ENCODE measurements around the gene C12orf75.
A peak's percentile ranks its signal among the peaks of the same experiment; 100 is the strongest.
"Not testable (repeated sequence)": the region's sequence is repeated elsewhere in the genome, so short reads cannot be mapped to it uniquely, and the experiment has no call there.

Gene C12orf75

DNA sequence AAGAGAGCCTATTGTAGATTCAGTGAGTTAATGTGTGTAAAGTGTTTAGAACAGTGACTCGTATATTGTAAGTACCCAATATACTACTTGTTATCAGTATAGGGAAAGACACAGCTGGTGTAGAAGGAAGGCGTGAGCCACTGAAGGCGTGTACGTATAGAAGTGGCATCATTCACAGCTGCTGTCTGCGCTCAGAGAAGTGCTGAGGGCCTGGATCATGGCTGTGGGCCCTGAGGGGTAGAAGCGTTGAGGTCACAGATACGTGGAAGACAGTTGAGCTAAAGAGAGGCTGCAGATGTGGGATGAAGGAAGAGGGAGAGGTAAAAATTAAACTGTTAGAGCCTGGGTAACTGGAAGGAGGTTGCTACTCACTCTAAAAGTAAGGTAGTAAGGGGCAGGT lies 5.9 kb downstream of the C12orf75 start:
- no peak for DNase-seq (ENCODE audit: low spot score)

DNA sequence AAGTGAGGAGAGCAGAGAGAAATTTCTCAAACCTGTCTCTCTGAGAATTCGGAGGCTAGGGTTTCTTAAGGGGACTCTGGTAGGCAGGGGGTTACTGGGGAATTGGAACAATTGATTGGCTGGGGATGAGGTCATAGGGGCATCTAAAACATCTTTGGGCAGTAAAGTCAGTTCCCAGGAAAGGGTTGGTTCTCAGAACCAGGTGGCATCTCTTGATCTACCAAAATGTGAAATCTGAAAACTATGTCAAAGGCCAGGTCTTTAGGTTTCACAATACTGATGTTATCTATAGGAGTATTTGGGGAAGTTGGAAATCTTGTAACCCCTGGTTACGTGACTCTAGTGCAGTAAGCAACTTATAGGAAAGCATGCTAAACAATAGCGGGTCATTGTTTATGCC lies 6.9 kb downstream of the C12orf75 start:
- no peak for DNase-seq (ENCODE audit: low spot score)

DNA sequence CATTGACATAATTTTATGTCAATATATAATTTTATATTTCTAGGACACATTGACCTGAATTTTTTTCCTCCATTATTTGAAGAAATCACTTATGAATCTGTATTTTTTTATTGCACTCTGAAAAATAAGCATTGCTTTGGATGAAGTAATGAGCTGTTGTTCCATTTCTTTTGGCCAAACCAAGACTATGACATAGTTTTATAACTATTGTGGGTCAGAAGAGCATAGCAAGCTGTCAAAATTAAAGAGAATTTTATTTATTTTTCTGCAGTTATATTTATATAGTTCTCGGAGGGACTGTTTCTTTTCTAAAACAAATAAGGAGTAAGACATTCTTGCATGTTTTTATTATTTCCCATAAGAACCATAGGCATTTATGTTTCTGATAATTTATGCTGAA lies 8.5 kb downstream of the C12orf75 start:
- DNase-seq (ENCODE audit: low spot score), result no peak

DNA sequence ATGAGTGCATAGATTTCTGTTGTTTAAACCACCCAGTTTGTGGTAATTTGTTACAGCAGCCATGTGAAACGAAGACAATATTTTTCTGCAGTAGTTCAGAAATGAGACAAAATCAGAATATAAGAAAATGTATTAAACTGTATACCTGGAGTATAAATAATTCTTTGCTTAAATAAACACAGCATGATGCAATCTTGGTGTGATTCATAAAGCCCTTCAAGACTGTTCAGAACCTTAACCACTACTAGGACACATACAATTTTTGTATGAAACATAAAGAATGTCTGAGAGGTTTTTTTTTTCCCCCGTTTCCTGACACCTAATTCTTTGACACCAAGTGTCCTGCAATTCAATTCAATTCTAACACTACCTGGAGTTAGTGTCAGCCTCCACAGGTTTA lies 10.5 kb downstream of the C12orf75 start:
- DNase-seq (ENCODE audit: low spot score), result no peak

DNA sequence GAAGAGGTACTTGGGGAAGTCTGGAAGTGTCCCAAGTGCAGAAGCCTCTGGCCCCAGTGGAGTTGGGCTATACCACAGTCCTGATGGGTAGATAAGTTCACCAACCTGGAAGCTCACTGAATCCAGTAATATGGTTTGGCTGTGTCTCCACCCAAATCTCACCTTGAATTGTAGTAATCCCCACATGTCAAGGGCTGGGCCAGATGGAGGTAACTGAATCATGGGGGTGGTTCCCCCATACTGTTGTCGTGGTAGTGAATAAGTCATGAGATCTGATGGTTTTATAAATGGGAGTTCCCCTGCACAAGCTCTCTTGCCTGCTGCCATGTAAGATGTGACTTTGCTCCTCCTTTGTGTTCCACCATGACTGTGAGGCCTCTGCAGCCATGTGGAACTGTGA lies 11.1 kb downstream of the C12orf75 start:
- DNase-seq (ENCODE audit: low spot score), result not testable (repeated sequence)

DNA sequence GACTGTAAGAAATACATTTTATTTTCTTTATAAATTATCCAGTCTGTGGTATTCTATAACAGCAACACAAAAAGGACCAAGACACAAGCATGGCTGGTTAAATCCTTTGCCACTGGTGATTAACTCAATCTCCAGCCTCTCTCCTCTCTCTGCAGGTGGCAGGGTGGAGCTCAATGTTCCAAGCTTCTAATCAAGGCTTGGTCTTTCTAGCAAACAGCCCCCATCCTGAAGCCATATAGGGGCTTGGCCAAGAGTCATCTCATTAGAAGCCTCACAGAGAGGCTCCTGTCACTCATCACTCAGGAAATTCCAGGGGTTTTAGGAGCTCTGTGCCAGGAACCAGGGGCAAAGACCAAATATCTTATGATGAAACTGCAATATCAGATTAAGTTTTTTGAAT lies 12.0 kb downstream of the C12orf75 start:
- no peak for DNase-seq (ENCODE audit: low spot score)

DNA sequence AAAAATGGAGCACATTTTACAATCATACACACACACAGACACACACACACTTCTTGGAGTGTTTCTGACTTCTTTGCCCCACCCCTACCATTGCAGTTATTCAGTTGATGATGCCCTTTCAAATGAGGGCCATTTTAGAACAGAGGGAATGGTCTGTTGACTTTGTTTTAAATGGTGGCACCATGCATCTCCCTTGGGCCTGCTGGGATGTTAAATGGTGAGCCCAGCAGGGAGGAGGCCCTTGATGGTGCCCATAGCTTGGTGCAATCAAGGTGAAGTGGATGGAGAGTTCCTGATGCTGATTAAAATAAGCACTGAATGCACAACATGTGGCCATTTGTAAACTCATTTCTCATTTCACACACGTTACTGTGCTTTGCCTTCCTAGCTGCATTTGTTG lies 13.3 kb downstream of the C12orf75 start:
- DNase-seq (ENCODE audit: low spot score), result no peak

DNA sequence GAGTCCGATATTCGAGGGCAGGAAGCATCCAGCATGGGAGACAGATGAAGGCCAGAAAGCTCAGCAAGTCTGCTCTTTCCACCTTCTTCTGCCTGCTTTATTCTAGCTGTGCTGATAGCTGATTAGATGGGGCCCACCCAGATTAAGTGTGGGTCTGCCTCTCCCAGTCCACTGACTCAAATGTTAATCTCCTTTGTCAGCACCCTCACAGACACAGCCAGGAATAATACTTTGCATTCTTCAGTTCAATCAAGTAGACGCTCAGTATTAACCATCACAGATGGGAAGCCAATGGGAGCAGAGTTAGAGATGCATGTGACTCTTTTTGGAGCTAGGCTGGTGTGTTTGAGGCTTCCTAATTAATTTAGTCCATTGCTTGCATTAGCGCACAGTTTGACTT lies 17.0 kb downstream of the C12orf75 start:
- DNase-seq (ENCODE audit: low spot score), result no peak

DNA sequence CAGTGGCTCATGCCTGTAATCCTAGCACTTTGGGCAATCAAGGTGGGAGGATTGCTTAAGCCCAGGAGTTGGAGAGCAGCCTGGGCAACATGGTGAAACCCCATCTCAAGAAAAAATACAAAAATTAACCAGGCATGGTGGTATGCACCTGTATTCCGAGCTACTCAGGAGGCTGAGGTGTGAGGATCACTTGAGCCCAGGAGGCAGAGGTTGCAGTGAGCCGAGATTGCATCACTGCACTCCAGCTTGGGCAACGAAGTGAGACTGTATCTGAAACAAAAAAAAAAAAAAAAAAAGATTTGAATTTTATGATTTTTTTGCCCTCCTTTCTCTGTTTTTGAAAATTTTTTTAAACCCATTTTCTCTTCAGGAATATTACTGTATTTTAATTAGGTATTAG lies 17.7 kb downstream of the C12orf75 start:
- no peak for DNase-seq (ENCODE audit: low spot score)

DNA sequence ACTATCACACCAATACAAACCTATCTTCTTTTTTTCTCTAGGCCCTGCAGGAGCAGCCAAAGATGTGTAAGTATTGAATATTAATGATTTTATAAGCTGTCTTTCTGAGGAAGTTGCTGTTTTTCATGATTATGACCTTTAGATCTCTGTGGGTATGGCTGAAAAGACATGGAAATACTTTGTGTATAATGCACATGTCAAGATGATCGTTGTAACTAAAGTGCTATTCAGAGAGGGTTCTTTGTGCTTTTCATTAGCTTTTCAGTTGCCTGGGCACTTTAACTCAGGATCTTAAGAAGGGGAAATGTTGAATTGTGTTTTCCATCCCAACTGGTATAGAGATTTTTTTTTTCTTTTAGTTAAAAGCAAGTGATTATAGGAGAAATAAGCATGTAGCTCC lies 18.1 kb downstream of the C12orf75 start:
- DNase-seq (ENCODE audit: low spot score), result no peak

DNA sequence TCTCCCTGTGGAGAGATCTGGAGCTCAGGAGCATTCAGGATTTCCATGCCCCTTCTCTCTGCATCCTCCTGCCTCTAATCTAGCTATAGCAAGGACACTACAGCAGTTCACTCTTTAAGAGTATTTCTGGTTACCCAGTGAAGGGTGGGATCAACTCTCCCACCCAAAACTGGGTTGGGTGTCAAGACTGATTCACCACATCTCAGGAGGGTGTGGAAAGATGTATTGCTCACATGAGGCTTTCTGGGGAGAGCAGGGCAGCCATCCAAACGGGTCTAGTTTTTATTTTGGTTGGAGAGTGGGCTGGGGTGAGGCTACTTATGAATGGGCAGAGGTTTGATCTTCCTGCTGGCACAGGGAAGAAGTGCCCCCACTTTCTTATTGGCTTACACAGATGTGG lies 18.6 kb downstream of the C12orf75 start:
- no peak for DNase-seq (ENCODE audit: low spot score)

DNA sequence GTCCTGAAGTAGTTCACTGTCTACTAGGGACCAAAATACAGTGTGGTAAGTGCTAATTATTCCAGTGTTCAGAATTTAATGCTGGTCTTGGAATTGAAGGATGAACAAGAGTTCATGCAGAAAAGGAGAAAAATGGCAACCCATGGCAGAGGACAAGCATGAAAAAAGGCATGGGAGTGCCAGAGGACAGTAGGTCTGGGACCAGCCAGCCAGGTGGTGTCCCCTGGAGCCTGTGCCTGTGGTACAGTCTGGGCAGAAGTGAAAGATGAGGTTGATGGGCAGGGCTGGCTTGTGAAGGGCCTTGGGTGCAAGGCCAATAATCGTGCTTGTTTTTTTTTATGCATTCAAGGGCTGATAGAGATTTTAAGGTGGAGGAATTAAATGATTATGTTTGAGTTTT lies 21.0 kb downstream of the C12orf75 start:
- no peak for DNase-seq (ENCODE audit: low spot score)

DNA sequence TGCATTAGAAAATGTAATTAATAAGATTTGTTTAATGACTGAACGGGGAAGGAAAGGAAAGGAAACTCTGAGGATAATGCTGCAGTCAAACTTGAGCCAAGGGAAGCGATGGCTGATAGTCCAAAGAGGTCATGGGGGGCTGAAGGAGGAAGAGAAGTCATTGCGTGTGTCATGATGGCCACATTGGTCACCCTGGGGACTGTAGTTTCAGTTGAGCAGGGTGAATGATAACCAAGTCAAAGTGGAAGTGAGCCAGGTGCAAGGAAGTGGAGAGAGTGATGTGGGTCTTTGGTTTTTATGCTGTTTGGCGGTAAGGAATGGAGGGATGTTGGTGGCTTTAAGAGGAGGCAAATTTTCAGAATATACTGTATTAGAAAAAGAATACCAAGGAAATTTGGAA lies 21.6 kb downstream of the C12orf75 start:
- DNase-seq (ENCODE audit: low spot score), result no peak

DNA sequence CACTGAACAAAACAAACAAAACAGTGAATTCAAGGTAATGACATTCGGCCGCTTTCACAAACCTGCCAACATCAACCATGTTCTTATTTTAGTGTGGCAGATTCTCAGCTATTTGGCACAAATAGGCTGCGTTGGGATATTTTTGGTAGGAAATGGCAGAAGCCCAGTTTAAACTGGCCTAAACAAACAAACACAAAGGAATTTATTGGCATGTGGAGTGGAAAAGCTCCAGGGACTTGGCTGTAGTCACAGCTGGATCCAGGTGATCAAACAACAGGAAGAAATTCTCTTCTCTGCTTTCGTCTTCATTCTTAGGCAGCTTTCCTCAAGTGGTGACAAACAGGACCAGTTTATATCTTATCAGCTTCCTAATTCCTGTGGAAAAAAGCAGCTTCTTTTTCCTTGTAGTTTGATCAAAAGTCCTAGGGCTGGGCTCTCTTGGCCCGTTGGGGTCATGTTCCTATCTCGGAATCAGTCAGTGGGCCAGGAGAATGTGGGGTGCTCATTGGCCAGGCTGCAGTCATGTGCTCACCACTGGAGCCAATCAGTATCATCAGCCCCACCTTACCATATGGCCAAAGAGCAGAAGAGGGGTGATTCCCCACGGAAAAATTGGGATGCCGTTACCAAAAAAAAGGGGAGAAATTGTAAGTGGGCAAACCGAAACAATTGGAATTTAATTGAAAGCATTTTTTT lies 22.6 kb downstream of the C12orf75 start:
- no peak for DNase-seq (ENCODE audit: low spot score)

DNA sequence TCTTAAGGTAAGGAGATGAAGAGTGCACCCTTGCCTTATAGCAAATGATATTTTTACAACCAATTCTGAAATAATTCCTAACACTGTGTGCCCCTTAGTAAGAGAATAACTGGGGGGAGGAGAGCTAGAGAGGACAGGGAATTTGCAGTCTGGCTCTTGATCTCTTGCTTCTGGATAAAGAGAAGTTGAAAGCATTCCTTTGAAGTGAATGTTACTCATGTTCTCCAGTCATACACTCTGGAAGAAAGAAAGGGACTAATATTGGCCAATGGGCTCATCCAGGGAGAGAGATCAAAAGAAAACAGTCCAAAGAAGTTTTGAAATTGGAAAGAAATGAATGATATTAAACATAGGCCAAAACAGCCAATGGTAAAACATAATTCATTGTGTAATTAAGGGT lies 25.3 kb downstream of the C12orf75 start:
- no peak for DNase-seq (ENCODE audit: low spot score)

DNA sequence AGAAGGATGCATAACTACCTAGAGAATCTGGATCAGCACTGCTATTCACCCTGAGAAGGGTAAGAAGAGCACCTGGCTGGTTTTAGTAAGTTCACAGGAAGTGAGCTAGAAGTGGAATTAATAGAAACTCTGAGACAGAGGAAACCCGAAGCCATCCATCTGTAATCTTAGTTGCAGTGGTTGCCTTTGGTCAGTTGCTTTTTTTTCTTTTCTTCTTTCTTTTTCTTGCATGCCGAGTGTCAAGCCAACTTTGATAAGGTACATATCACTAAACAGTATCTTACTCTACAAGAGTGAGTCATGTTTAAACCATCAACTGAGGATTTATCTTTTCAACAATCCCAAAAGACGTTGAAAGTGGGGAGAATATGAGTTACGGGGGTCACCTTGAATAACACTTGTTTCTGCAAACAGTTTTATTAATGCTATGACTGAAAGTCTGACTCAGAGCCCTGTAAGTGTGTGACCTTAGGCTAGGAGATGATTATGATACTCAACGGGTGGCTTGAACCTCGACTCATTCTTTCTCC lies 26.7 kb downstream of the C12orf75 start:
- DNase-seq (ENCODE audit: low spot score), result no peak

DNA sequence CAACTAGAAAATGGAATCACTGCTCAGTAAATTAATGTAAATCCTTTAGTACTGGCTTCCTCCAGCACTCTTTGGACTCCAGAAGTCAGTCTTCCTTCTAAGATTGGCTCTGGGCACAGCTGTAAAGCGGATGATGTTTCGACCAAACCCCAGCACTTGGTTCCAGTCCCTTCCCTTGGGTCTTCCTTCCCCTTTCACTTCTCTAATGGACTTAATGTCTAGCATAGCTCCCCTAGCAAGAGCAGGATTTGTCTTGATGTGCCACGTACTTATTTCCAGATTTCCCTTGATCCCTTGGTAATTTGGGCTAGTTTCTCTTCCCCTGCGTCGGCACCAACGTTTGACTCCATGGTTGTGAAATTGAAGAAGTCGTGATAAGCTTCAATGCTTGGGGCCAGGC lies 28.3 kb downstream of the C12orf75 start:
- peak; percentile 45 for DNase-seq (ENCODE audit: low spot score)

DNA sequence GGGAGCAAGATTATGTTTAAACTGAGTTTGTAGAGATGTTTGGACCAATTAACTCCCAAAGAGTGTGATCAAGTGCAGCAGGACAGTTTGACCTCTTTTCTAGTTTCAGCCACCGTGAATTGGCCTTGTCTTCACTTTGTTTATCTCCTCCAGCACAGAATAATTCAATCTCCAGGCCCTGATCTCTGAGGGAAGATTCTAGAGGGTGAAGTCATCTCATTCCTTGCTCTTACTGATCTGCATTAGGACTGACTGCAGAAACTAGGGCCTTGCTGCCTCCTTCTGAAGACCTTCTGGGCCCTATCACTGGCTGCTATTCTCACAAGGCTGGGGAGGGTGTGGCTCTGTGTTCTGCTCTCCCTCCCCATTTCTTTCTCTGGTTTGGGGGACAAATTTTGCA lies 29.4 kb downstream of the C12orf75 start:
- no peak for DNase-seq (ENCODE audit: low spot score)

DNA sequence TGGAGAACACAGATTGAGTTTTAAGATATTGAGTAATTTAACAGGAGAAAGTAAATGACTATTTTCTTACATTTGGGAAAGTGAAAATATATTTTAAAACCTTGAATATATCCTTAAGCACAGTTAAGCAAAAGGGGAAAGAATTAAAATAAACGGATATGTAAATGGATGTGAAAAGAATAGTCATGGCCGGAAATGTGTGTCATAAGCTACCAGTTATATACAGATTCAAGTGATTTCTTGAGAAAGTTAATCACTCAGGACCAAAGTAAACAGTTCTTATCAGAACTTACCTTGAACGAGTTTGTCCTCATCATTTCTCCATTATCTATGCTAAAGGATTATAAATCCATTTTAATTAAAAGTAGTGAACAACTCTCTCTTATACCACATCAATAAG lies 33.4 kb downstream of the C12orf75 start:
- DNase-seq (ENCODE audit: low spot score), result no peak

DNA sequence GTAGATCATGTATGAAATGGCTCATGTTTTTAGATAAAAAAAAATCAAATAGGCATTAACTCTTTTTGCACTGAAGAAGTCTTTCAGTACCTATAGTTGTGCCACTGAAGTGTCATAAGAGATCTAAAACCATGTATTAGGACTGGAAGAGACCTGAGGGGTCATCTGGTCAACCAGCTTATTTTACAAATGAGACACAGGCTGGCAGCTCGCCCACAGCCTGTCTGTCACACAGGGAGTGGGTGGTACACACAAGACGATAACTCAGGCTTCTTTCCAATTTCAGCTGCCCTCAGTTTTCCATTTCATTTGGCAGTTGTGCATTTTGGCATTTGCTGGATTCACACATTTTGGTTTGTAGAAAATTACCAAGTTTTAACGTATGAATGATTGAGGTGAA lies 34.7 kb downstream of the C12orf75 start:
- no peak for DNase-seq (ENCODE audit: low spot score)

DNA sequence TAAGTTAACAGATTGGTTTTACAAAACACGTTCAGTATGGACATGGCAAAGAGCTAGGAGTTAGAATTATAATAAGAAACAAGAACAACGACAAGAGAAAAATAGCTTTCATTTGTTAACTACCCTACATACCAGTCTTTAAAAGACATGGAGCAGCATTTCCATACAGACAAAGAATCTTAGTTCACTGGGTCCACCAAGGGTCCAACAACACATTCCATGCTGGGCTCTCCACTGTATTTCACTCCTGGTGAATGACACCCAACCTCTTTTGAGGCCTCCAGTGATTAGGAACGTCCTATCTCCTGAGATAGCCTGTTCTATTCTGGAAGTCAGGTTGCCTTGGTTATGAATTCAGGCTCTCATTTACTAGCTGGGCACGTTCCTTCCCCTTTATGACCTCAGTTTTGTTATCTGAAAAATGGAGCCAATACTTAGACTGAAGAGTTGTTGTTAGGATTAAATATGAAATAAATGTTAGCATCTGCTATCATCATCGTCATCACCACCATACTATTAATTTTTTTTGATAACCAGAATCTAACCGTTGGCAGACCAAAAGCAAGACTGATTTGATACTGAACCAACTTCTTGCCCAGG lies 37.7 kb downstream of the C12orf75 start:
- no peak for DNase-seq (ENCODE audit: low spot score)

DNA sequence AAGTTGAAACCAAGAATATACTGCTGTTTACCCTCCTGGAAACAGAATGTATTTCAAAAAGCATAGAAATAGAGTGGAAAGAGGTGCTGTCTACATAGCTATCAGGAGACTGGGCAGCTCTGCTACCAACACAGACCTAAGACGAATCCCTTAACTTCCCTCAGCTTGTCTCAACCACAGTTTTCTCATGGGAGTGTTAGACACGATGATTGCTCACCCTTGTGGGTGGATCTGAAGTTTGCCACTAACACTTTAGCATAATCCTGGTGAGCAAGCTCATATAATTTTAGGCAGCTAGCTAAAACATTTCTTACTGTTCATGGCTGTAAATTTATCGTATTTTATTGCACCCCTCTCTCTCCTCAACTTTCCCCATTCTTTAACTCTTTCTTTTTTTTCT lies 38.5 kb downstream of the C12orf75 start:
- peak; percentile 12 for DNase-seq (ENCODE audit: low spot score)

DNA sequence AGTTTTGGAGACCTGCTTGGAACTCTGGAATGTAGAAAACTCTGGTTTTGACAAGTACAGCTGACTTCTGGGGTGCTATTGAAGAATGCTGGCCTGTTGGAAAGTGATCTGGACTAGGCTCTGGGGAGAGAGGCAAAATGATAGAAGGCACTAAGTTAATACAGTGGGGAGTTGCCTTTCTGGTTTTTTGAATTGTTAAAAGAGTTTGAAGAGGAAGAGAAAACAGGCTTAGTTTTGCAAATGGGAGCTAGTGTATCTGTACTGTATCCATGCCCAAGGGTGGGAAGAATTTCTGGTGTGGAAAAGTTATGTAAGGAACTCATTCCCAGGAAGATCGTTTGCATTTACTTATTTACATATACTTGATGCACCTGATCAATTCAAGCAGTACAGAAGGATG lies 43.8 kb downstream of the C12orf75 start:
- DNase-seq (ENCODE audit: low spot score), result no peak

DNA sequence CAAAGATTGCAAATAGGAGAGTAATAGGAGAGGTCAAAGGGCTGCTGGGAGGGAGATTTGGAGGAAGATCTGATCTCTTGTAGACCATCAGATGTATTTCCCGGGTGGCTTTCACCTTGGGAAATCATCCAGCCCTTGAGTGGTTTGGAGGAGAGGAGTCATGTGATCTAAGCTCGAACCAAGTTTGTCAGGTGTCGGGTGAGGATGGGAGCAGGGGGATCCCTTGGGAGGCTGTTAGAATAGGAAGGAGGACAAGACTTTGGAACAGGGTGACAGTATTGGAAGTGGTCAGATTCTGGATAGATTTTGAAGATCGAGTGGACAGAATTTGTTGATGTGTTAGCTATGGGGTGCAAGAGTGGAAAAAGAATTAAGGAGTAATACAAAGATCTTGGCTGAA lies 46.6 kb downstream of the C12orf75 start:
- DNase-seq (ENCODE audit: low spot score), result no peak
